HEK293T (cell line): Measurements from ENCODE around the gene MIER1.

ENCODE experiments used
- BHLHE40 ChIP-seq: fragments of 450-650 bp; IDR thresholded peaks from 2 replicates; pipeline ENCODE4 v1.6.1; 2016; ENCODE audit warnings: mild to moderate bottlenecking, moderate library complexity, borderline replicate concordance
- FOXM1 ChIP-seq: fragments of 450-650 bp; IDR thresholded peaks from 2 replicates; pipeline ENCODE4 v1.6.1; 2017; ENCODE audit warnings: mild to moderate bottlenecking, borderline replicate concordance
- SUZ12 ChIP-seq: fragments of 450-650 bp; IDR thresholded peaks from 2 replicates; pipeline ENCODE4 v1.6.1; 2016; ENCODE audit warnings: mild to moderate bottlenecking
- ZNF384 ChIP-seq: fragments of 450-650 bp; IDR thresholded peaks from 2 replicates; pipeline ENCODE4 v1.6.1; 2016

DNA sequence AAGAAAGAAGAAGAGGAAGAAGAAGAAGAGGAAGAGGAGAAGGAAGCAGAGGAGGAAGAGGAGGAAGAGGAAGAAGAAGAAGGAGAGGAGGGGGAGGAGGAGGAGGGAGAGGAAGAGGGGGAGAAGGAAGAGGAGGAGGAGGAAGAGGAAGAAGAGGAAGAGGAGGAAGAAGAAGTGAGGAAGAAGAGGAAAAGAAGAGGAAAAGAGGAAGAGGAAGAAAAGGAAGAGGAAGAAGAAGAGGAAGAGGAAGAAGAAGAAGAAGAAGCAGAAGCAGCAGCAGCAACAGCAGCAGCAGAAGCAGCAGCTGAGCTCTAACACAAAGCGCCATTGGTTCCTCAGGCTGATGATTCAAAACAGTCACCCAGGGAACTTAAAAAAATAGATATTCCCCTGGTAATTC lies 34.2 kb upstream of the MIER1 start:
- no peak for TF ChIP-seq FOXM1
- no peak for TF ChIP-seq BHLHE40
- no peak for TF ChIP-seq SUZ12
- no peak for TF ChIP-seq ZNF384
